Medulla oblongata (tissue), 1 donor: ENCODE measurements around the gene TYW1.
"Not testable (repeated sequence)": the region's sequence is repeated elsewhere in the genome, so short reads cannot be mapped to it uniquely, and the experiment has no call there.

Experiments
- DNase-seq: peaks from one replicate; pipeline ENCODE4 v3.0.0-alpha.2; 2015; ENCODE audit errors: extremely low spot score

TYW1 gene

GRCh38 chr7:66994691-66995049, 2.0 kb upstream of the TYW1 start:
- peak; percentile 52 for DNase-seq

GRCh38 chr7:66995050-66995776, 1.4 kb upstream of the TYW1 start, which contains the start of gene SBDS:
SBDS (minus strand) TSS chr7:66995586; CDS start chr7:66995417, 169 bp downstream.
- DNase-seq = peak; percentile 99

- not testable (repeated sequence) for DNase-seq
Measured at GRCh38 chr7:67000601-67001258, 4.1 kb downstream of the TYW1 start.

- not testable (repeated sequence) for DNase-seq
Measured at GRCh38 chr7:67004145-67004544, 7.5 kb downstream of the TYW1 start.

GRCh38 chr7:67006965-67007364, 10.3 kb downstream of the TYW1 start:
- DNase-seq = no peak

GRCh38 chr7:67008260-67008659, 11.6 kb downstream of the TYW1 start:
- DNase-seq = no peak

- DNase-seq = not testable (repeated sequence)
Measured at GRCh38 chr7:67009677-67010076, 13.0 kb downstream of the TYW1 start.

GRCh38 chr7:67014076-67014622, 17.5 kb downstream of the TYW1 start:
- not testable (repeated sequence) for DNase-seq

- not testable (repeated sequence) for DNase-seq
Measured at GRCh38 chr7:67017971-67018370, 21.3 kb downstream of the TYW1 start.

GRCh38 chr7:67018940-67019339, 22.3 kb downstream of the TYW1 start:
- DNase-seq = no peak

- DNase-seq = no peak
Measured at GRCh38 chr7:67019562-67020390, 23.1 kb downstream of the TYW1 start.

- DNase-seq = no peak
Measured at GRCh38 chr7:67021260-67021659, 24.6 kb downstream of the TYW1 start.

- peak; percentile 55 for DNase-seq
Measured at GRCh38 chr7:67022511-67022910, 25.9 kb downstream of the TYW1 start.

- not testable (repeated sequence) for DNase-seq
Measured at GRCh38 chr7:67025459-67025858, 28.8 kb downstream of the TYW1 start.

GRCh38 chr7:67031685-67032084, 35.1 kb downstream of the TYW1 start:
- not testable (repeated sequence) for DNase-seq

- no peak for DNase-seq
Measured at GRCh38 chr7:67033251-67033650, 36.6 kb downstream of the TYW1 start.

GRCh38 chr7:67036432-67037395, 40.1 kb downstream of the TYW1 start:
- peak; percentile 80 for DNase-seq

GRCh38 chr7:67040832-67041231, 44.2 kb downstream of the TYW1 start:
- not testable (repeated sequence) for DNase-seq

GRCh38 chr7:67042781-67043558, 46.3 kb downstream of the TYW1 start:
- peak; percentile 90 for DNase-seq

- not testable (repeated sequence) for DNase-seq
Measured at GRCh38 chr7:67043559-67043930, 46.9 kb downstream of the TYW1 start.
